IPS-18a (cell line): ENCODE measurements around the gene AGAP1.

ENCODE experiments used
- H3K27ac ChIP-seq: one replicate; pipeline ENCODE4 v1.5.1; 2013; ENCODE audit warnings: low read length
- H3K27me3 ChIP-seq: one replicate; pipeline ENCODE4 v1.6.1; 2013; ENCODE audit warnings: mild to moderate bottlenecking, low read length; ENCODE audit not compliant: control insufficient read depth, insufficient read depth
- H3K36me3 ChIP-seq: one replicate; pipeline ENCODE4 v1.6.1; 2013; ENCODE audit warnings: low read depth, low read length; ENCODE audit not compliant: control insufficient read depth
- H3K4me1 ChIP-seq: one replicate; pipeline ENCODE4 v1.6.1; 2013; ENCODE audit warnings: low read depth, low read length; ENCODE audit not compliant: control insufficient read depth
- H3K4me3 ChIP-seq: one replicate; pipeline ENCODE4 v1.5.1; 2013; ENCODE audit warnings: low read length
- H3K9ac ChIP-seq: one replicate; pipeline ENCODE4 v1.6.1; 2013; ENCODE audit warnings: mild to moderate bottlenecking, low read length, moderate library complexity
- H3K9me3 ChIP-seq: one replicate; pipeline ENCODE4 v1.6.1; 2013; ENCODE audit warnings: low read depth, low read length; ENCODE audit not compliant: control insufficient read depth

The AGAP1 gene

GRCh38 chr2:235723371-235723770 lies 229.5 kb downstream of the AGAP1 start:
- no peaks in the 10 kb centered on the region for H3K36me3 ChIP-seq
- no peaks in the 10 kb centered on the region for H3K27me3 ChIP-seq
- H3K27ac ChIP-seq = no peak overlapping the region
- H3K9me3 ChIP-seq = no peaks in the 10 kb centered on the region
- no peak overlapping the region for H3K4me3 ChIP-seq
- no peaks in the 10 kb centered on the region for H3K4me1 ChIP-seq
- H3K9ac ChIP-seq = no peak overlapping the region

GRCh38 chr2:235723811-235724465 lies 230.1 kb downstream of the AGAP1 start:
- Histone ChIP-seq H3K4me3 (no peak overlapping the region), H3K4me1 (no peaks in the 10 kb centered on the region), H3K9me3 (no peaks in the 10 kb centered on the region), H3K9ac (no peak overlapping the region), H3K27ac (no peak overlapping the region), H3K27me3 (no peaks in the 10 kb centered on the region), H3K36me3 (no peaks in the 10 kb centered on the region)

GRCh38 chr2:235725016-235725489 lies 231.2 kb downstream of the AGAP1 start:
- Histone ChIP-seq H3K4me3 (no peak overlapping the region), H3K4me1 (no peaks in the 10 kb centered on the region), H3K9ac (no peak overlapping the region), H3K9me3 (no peaks in the 10 kb centered on the region), H3K27ac (no peak overlapping the region), H3K27me3 (no peaks in the 10 kb centered on the region), H3K36me3 (no peaks in the 10 kb centered on the region)

DNA sequence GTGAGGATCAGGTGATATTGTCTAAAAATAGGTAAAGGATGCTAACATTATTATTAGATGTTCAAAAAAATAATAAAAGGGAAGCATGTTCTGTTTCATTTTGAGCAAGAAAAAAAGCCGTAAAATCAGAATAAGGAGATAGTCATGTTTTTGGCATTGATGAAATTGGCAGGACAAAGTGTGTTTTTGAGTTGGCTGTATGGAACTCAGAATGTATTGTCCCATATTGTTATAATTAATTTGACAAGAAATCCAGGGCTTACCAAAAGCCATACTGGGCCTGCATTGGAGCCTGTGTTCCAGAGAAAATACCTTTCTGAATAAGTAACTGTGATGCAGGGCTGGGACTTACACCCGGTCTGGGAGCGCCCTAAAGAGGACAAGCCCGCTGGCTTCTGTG lies 232.0 kb downstream of the AGAP1 start:
- Histone ChIP-seq H3K27ac (no peak overlapping the region), H3K9me3 (no peaks in the 10 kb centered on the region), H3K4me1 (no peaks in the 10 kb centered on the region), H3K9ac (no peak overlapping the region), H3K36me3 (no peaks in the 10 kb centered on the region), H3K4me3 (no peak overlapping the region), H3K27me3 (no peaks in the 10 kb centered on the region)

DNA sequence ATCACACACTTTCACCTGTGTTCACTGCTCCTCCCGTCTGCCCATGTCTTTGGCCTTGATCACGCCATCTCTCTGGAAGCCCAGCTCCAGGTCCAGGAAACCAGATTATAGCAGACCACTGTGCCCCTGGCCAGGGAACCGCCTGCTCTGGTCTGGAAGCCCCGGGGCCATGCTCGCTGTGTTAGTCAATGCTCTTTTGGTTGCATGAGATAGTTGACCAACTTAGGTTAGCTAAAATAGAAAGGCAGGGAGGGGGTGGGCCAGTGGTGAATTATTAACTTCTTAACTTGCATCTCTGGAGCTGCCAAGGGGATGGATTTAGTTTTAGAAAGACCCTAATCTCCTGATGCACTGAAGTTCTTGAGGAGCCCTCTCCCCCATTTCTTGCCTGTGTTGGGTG lies 232.7 kb downstream of the AGAP1 start:
- H3K27me3 ChIP-seq = no peaks in the 10 kb centered on the region
- H3K9me3 ChIP-seq = no peaks in the 10 kb centered on the region
- H3K4me3 ChIP-seq = no peak overlapping the region
- no peak overlapping the region for H3K27ac ChIP-seq
- H3K36me3 ChIP-seq = no peaks in the 10 kb centered on the region
- peaks cover 3% of the 10 kb centered on the region for H3K4me1 ChIP-seq
- H3K9ac ChIP-seq = no peak overlapping the region

GRCh38 chr2:235727174-235727573 lies 233.3 kb downstream of the AGAP1 start:
- no peak overlapping the region for H3K27ac ChIP-seq
- no peak overlapping the region for H3K4me3 ChIP-seq
- H3K9me3 ChIP-seq = no peaks in the 10 kb centered on the region
- peaks cover 10% of the 10 kb centered on the region for H3K4me1 ChIP-seq
- H3K9ac ChIP-seq = no peak overlapping the region
- no peaks in the 10 kb centered on the region for H3K36me3 ChIP-seq
- no peaks in the 10 kb centered on the region for H3K27me3 ChIP-seq

DNA sequence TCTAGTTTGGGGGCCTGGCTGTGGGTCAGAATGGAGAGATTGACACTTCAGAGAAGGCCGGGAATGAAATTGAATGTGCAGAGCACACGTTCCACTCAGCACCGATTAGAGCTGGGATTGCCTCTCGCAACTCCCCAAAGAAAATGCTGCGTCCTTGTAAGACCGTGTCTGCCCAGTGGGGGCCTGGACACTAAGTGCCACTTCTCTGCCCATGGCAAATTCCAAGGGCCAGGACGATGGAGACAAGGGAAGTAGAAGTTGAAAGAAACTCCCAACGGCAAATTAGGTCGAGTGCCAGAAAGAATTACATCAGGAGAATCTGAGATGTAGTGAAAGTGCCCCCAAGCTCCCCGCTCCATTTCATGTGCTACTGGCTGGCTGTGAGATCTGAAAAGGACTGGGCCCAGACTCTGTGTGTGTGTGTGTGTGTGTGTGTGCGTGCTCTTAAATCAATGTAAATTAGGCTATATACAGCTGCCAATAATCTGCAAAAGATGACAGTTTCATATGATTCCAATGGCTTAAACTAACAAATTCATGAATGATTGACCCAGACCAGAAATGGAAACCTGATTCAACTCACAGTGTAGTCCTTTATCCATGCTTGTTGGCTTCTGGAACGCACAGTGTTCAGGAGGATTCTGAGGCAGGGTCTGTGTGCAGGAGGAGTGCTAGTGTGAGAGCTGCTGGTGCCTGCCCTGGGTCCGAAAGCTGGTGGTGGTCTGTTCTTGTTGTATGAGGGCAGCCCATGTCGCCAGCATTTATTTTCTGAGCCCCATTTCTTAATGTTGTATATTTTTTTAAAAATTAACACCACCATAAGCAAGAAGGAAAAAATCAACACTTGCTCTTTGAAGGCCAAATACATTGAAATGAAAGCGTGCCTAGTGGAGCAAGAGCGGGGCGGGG lies 234.3 kb downstream of the AGAP1 start:
- H3K9me3 ChIP-seq = no peaks in the 10 kb centered on the region
- H3K36me3 ChIP-seq = no peaks in the 10 kb centered on the region

GRCh38 chr2:235728800-235729556 lies 235.1 kb downstream of the AGAP1 start:
- Histone ChIP-seq H3K27ac (no peak overlapping the region), H3K9ac (no peak overlapping the region), H3K27me3 (no peaks in the 10 kb centered on the region), H3K36me3 (no peaks in the 10 kb centered on the region), H3K4me3 (no peak overlapping the region), H3K9me3 (no peaks in the 10 kb centered on the region), H3K4me1 (peaks cover 16% of the 10 kb centered on the region)

More for the DNA sequence above, 234.3 kb downstream of the AGAP1 start:
- H3K4me3 ChIP-seq = no peak overlapping the region
- H3K4me1 ChIP-seq = peaks cover 16% of the 10 kb centered on the region
- no peaks in the 10 kb centered on the region for H3K27me3 ChIP-seq
- H3K27ac ChIP-seq = no peak overlapping the region
- no peak overlapping the region for H3K9ac ChIP-seq

GRCh38 chr2:235729557-235729947 lies 235.7 kb downstream of the AGAP1 start:
- Histone ChIP-seq H3K9ac (no peak overlapping the region), H3K27ac (no peak overlapping the region), H3K36me3 (no peaks in the 10 kb centered on the region), H3K4me3 (no peak overlapping the region), H3K27me3 (no peaks in the 10 kb centered on the region), H3K9me3 (no peaks in the 10 kb centered on the region), H3K4me1 (peaks cover 16% of the 10 kb centered on the region)

DNA sequence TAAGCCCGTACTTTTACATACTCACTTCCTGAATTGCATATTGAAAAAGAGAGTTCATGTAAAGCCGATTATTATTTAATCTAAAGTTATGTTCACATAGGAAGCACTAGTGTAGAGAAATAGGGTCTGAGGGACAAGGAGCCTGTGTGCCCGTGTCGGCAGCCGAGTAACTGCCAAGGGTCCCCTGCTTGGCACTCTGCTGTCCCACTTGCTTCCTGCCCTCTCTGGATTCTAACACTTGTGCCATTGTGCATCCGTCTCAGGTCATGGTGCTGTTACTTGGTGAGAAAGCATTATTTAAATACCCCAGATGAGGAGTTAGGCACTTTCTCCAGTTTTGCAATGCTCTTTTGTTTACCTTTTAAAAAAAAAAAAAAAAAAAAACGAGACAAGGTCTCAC lies 236.3 kb downstream of the AGAP1 start:
- no peaks in the 10 kb centered on the region for H3K27me3 ChIP-seq
- no peak overlapping the region for H3K27ac ChIP-seq
- H3K4me1 ChIP-seq = peaks cover 16% of the 10 kb centered on the region
- no peaks in the 10 kb centered on the region for H3K9me3 ChIP-seq
- no peaks in the 10 kb centered on the region for H3K36me3 ChIP-seq
- no peak overlapping the region for H3K9ac ChIP-seq
- no peak overlapping the region for H3K4me3 ChIP-seq

DNA sequence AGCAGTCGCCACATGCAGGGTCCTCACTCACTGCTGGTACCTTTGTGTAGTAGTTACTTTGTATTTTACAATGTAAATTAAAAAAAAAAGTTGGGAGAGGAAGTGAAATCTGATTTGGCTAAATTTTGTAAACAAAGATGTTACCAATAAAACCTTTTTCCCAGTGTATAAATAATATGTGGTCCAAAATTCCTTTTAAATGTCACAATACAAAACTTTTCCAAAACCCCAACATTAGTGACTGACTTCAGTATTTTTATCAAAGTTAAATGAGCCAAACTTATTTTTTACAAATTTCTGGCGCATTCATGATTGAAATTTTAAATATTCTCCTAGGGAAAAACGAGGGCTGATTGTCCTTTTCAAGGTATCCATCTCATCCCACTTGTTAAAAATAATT lies 239.9 kb downstream of the AGAP1 start:
- Histone ChIP-seq H3K4me1 (peaks cover 16% of the 10 kb centered on the region), H3K36me3 (no peaks in the 10 kb centered on the region)

More for the DNA sequence above, 239.9 kb downstream of the AGAP1 start:
- no peak overlapping the region for H3K4me3 ChIP-seq
- no peak overlapping the region for H3K27ac ChIP-seq
- no peaks in the 10 kb centered on the region for H3K9me3 ChIP-seq
- H3K27me3 ChIP-seq = no peaks in the 10 kb centered on the region
- no peak overlapping the region for H3K9ac ChIP-seq
